HG03025 (cell line): Measurements from ENCODE around the gene PHACTR2.
"Not testable (repeated sequence)": the region's sequence is repeated elsewhere in the genome, so short reads cannot be mapped to it uniquely, and the experiment has no call there.

Experiments
- ATAC-seq: cut with Tn5 transposase; IDR thresholded peaks from one replicate; pipeline ENCODE4 v1.9.1; 2021; ENCODE audit warnings: mild to moderate bottlenecking, moderate library complexity; ENCODE audit not compliant: unreplicated experiment, low FRiP score

Gene PHACTR2

GRCh38 chr6:143844006-143844405 lies 166.2 kb downstream of the PHACTR2 start:
- no peak for ATAC-seq

DNA sequence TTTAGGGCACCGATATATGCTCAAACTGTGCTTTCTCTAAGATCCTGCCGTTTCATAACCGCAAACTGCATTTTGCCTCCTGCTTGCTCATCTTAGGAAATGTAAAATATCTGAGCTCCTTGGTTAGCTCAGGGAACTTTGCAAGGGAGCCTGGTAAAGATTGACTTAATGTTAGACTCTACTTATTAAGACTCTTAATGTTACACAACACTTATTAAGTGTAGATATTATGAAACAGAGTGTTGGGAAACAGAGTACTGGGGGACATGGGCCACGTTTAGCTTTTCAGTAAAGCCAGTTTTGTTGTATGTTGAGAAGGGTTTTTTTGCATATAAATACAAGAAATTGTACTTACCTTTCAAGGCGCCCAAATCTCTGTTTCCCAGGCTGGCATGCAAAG lies 167.3 kb downstream of the PHACTR2 start:
- ATAC-seq = no peak

- ATAC-seq = not testable (repeated sequence)
These were observed 173.9 kb downstream of the PHACTR2 start for GRCh38 chr6:143851706-143852105.

DNA sequence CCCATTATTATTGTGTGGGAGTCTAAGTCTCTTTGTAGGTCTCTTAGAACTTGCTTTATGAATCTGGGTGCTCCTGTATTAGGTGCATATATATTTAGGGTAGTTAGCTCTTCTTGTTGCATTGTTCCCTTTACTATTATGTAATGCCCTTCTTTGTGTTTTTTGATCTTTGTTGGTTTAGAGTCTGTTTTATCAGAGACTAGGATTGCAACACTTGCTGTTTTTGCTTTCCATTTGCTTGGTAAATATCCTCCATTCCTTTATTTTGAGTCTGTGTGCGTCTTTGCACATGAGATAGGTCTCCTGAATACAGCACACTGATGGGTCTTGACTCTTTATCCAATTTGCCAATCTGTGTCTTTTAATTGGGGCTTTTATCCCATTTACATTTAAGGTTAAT lies 177.3 kb downstream of the PHACTR2 start:
- ATAC-seq = not testable (repeated sequence)

- ATAC-seq = not testable (repeated sequence)
These were observed 179.0 kb downstream of the PHACTR2 start for GRCh38 chr6:143856762-143857161.

GRCh38 chr6:143857651-143858050 lies 179.9 kb downstream of the PHACTR2 start:
- no peak for ATAC-seq

GRCh38 chr6:143859891-143860660 lies 182.3 kb downstream of the PHACTR2 start:
- no peak for ATAC-seq

DNA sequence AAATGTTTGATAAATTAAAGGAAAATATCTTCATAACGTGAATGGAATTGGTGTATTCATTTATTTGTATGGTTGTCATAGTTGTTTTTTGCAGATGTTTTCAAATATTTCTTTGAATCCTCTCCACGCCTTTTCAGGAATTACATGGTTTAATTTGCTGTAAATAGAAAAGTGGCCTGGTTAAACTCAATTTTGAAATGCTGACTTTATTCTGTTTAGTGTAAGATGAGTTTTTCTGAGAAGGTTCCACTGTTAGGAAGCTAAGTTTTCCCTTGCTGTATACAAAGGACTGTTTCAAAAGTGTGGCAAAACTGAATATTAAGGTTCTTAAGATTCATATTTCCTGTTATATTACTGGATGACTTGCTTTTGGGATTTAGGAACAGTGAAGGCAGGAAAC lies 186.0 kb downstream of the PHACTR2 start:
- no peak for ATAC-seq

DNA sequence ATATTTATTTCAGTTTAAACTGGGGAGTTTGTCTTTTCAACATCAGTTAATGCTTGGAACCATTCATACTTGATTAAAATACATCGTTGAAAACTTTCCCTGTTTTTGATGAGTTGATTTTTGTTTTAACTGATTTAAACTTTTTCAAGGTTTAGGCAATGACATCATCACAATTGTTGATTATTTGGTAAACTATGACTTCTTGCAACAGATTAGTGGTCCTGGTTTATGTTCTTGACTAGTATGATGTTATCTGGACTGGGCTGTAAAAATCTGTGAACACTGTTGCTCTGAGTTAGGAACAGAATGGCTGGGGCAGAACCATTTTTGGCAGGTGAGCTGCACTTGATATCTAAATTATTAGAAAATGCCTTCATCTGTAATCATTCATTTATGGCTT lies 186.5 kb downstream of the PHACTR2 start, which contains the start of gene ZC2HC1B:
ZC2HC1B (plus strand) TSS at position 241 of the 400 bp plus-strand sequence; CDS start at position 307, 66 bp downstream.
- no peak for ATAC-seq

DNA sequence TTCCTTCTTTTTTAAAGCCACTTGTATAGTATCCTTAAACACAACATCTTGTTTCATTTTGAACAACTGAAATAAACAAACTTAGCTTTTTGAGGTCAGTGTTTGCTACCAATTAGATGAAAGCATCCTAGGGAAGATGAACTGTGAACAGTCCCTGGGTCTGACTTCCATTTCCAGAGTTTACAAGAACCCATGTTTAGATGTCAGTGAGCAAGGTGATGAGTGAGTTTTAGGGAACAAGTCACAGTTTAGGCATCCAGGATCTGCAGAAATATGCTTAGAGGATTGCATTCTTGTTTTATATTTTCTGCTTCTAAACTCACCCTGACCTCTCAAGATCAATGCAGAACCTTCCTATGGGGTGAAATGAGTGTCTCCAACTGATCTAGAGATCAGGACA lies 189.5 kb downstream of the PHACTR2 start:
- no peak for ATAC-seq

GRCh38 chr6:143868808-143869207 lies 191.0 kb downstream of the PHACTR2 start:
- not testable (repeated sequence) for ATAC-seq

- ATAC-seq = not testable (repeated sequence)
These were observed 193.5 kb downstream of the PHACTR2 start for GRCh38 chr6:143871202-143871730.

DNA sequence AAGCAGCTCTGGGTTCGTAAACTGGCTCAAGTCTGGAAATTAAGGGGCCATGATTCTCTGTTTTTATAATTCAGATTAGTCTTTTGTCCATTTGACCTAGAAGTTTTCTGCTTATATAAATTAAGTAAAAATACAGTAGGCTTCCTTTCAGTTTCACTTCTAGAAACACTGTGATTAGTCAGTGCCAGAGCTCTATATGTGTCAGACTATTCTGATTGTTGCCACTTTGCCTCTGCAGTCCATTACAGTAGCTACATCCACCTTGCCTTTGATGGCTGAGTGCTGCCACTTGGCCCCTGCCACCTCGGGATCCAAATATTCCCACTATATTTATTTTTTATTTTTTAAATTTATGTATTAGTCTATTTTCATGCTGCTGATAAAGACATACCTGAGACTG lies 194.4 kb downstream of the PHACTR2 start:
- peak; percentile 90 for ATAC-seq

DNA sequence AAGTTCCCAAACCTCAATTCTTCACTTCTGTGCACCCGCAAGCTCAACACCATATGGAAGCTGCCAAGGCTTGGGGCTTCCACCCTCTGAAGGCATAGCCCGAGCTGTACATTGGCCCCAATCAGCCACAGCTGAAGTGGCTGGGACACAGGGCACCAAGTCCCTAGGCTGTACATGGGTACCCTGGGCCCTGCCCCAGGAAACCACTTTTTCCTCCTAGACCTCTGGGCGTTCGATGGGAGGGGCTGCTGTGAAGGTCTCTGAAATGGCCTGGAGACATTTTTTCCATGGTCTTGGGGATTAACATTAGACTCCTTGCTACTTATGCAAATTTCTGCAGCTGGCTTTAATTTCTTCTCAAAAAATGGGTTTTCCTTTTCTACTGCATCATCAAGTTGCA lies 195.8 kb downstream of the PHACTR2 start:
- not testable (repeated sequence) for ATAC-seq

- not testable (repeated sequence) for ATAC-seq
These were observed 196.7 kb downstream of the PHACTR2 start for GRCh38 chr6:143874503-143874902.

GRCh38 chr6:143877584-143878271 lies 200.0 kb downstream of the PHACTR2 start:
- ATAC-seq = no peak

DNA sequence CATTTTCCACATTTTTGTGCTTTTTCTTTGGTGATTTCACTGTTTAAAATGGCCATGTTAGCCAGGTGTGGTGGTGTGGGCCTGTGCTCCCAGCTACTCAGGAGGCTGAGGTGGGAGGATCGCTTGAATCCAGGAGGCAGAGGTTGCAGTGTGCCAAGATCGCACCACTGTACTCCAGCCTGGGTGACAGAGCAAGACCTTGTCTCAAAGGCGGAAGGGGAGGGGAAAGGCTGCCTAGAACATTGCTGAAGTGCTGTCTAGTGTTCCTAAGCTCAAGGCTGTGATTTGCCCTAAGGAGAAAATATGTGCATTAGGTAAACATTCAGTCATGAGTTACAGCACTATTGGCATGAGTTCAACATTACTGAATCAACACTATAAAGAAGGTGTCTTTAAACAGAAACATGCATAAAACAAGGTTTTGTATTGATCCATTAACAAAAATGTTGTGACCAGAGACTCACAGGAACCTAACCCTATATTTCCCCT lies 200.6 kb downstream of the PHACTR2 start:
- ATAC-seq = no peak

- no peak for ATAC-seq
These were observed 202.6 kb downstream of the PHACTR2 start for GRCh38 chr6:143880412-143880811.
